ENCODE results near the gene KCNJ15. TPM values are rescaled to one million over a fixed set of nuclear protein-coding genes. Genes with fewer than 3 reads are reported as not detected.

Gene KCNJ15
- total and polyA plus RNA-seq, 2 experiments from 2014 or later, result not detected

DNA sequence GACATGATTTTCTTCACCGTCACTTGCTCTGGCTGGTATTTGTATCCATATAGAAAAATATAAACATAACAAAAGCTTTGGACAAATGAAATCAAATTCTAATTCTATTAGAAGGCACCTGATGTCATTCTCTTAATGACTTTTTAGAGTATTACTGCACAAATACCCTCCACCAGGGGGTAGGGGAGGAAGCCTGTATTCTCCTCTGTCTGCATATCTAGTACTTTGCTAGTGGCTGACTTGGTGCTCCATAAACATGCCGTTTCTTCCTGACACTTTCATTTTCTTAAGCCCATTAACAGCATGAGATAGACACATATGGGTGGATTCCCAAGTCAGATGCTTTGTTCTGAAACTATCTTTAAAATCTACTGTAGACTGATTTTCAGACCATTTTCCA is 20.6 kb upstream of the KCNJ15 start:
- DNase-seq (ENCODE audit: low spot score) (peak; percentile 4), ATAC-seq (no peak)
- peaks cover 11% of the 10 kb centered on the region; the same call in 2 of the 3 replicates for H3K9me3 Mint-ChIP-seq
- H2AFZ ChIP-seq, result no peak overlapping the region
- no peaks in the 10 kb centered on the region for H3K4me1 ChIP-seq (ENCODE audit: insufficient read depth)
- H3K4me2 ChIP-seq, result no peak overlapping the region
- H3K36me3 ChIP-seq (ENCODE audit: insufficient read depth), result peaks cover 5% of the 10 kb centered on the region
- H3K4me3 Mint-ChIP-seq, result no peak overlapping the region
- H3K27ac Mint-ChIP-seq, result no peak overlapping the region
- no peak overlapping the region for H3K4me3 ChIP-seq
- H3K27me3 ChIP-seq (ENCODE audit: insufficient read depth), result no peaks in the 10 kb centered on the region
- peaks cover 8% of the 10 kb centered on the region; the same call in 2 of the 3 replicates for H3K36me3 Mint-ChIP-seq (ENCODE audit: low read depth)
- H4K20me1 ChIP-seq (replicated peaks; ENCODE audit: insufficient read depth), result no peaks in the 10 kb centered on the region
- no peaks in the 10 kb centered on the region for H3K79me2 ChIP-seq (replicated peaks; ENCODE audit: insufficient read depth)
- no peak for TF ChIP-seq CREB1 (CRISPR knock-in tag; IDR thresholded peaks at IDR 0.05; ENCODE audit: low read depth)
- TF ChIP-seq, protein P1, sequence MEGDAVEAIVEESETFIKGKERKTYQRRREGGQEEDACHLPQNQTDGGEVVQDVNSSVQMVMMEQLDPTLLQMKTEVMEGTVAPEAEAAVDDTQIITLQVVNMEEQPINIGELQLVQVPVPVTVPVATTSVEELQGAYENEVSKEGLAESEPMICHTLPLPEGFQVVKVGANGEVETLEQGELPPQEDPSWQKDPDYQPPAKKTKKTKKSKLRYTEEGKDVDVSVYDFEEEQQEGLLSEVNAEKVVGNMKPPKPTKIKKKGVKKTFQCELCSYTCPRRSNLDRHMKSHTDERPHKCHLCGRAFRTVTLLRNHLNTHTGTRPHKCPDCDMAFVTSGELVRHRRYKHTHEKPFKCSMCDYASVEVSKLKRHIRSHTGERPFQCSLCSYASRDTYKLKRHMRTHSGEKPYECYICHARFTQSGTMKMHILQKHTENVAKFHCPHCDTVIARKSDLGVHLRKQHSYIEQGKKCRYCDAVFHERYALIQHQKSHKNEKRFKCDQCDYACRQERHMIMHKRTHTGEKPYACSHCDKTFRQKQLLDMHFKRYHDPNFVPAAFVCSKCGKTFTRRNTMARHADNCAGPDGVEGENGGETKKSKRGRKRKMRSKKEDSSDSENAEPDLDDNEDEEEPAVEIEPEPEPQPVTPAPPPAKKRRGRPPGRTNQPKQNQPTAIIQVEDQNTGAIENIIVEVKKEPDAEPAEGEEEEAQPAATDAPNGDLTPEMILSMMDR (conservative IDR thresholded peaks at IDR 0.05; ENCODE audit: low read depth in 2 of 2), result peak in 1 of 2 experiments; percentile 27; a peak in 1 of 4 replicates
- peaks cover 2% of the 10 kb centered on the region for H3K27me3 Mint-ChIP-seq (ENCODE audit: insufficient read depth, low read depth, poor library complexity)
- no peaks in the 10 kb centered on the region for H3F3A ChIP-seq (replicated peaks; ENCODE audit: low read depth)
- no peak overlapping the region for H3K27ac ChIP-seq (ENCODE audit: low read depth)
- peaks cover 2% of the 10 kb centered on the region; the same call in 1 of the 2 replicates for H3K9me2 ChIP-seq (ENCODE audit: insufficient read depth)
- H3K4me1 Mint-ChIP-seq, result no peaks in the 10 kb centered on the region

DNA sequence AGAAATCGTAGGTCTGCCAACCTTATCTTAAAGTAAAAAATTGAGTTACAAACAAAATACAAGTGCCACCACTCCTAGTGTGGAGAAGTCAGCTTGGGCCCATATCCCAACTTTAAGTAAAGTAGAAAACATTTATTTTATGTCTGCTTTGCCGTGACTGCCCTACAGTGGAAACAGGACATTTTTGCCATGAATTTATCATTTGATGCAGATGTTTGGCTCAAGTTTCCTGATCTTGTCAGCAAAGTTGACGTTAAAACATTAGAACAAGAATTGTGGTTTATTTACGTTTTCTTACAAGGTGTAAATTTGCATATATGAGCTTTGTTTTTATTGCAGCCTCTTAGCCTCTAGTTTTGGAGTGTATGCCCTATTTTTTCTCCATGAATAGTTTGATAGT is 17.1 kb upstream of the KCNJ15 start:
- Mint-ChIP-seq H3K4me3 (no peak overlapping the region), H3K9me3 (no peaks in the 10 kb centered on the region; the same call in 2 of the 3 replicates), H3K27me3 (ENCODE audit: insufficient read depth, low read depth, poor library complexity) (no peaks in the 10 kb centered on the region), H3K36me3 (ENCODE audit: low read depth) (no peaks in the 10 kb centered on the region), H3K27ac (no peak overlapping the region), H3K4me1 (no peaks in the 10 kb centered on the region)
- H3K9me2 ChIP-seq (ENCODE audit: insufficient read depth), result no peaks in the 10 kb centered on the region
- H4K20me1 ChIP-seq (replicated peaks; ENCODE audit: insufficient read depth), result no peaks in the 10 kb centered on the region
- TF ChIP-seq, protein P2, sequence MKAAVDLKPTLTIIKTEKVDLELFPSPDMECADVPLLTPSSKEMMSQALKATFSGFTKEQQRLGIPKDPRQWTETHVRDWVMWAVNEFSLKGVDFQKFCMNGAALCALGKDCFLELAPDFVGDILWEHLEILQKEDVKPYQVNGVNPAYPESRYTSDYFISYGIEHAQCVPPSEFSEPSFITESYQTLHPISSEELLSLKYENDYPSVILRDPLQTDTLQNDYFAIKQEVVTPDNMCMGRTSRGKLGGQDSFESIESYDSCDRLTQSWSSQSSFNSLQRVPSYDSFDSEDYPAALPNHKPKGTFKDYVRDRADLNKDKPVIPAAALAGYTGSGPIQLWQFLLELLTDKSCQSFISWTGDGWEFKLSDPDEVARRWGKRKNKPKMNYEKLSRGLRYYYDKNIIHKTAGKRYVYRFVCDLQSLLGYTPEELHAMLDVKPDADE (IDR thresholded peaks at IDR 0.05), result no peak
- no peak for TF ChIP-seq EZH2 (IDR thresholded peaks at IDR 0.05; ENCODE audit: low read depth, unreplicated experiment)
- no peaks in the 10 kb centered on the region for H3F3A ChIP-seq (replicated peaks; ENCODE audit: low read depth)
- no peak overlapping the region for H2AFZ ChIP-seq
- no peaks in the 10 kb centered on the region for H3K79me2 ChIP-seq (replicated peaks; ENCODE audit: insufficient read depth)
- H3K4me3 ChIP-seq, result no peak overlapping the region
- no peaks in the 10 kb centered on the region for H3K27me3 ChIP-seq (ENCODE audit: insufficient read depth)
- DNase-seq (ENCODE audit: low spot score), result no peak
- H3K4me2 ChIP-seq, result no peak overlapping the region
- H3K36me3 ChIP-seq (ENCODE audit: insufficient read depth), result no peaks in the 10 kb centered on the region
- ATAC-seq, result no peak
- no peak overlapping the region for H3K27ac ChIP-seq (ENCODE audit: low read depth)
- no peaks in the 10 kb centered on the region for H3K4me1 ChIP-seq (ENCODE audit: insufficient read depth)

DNA sequence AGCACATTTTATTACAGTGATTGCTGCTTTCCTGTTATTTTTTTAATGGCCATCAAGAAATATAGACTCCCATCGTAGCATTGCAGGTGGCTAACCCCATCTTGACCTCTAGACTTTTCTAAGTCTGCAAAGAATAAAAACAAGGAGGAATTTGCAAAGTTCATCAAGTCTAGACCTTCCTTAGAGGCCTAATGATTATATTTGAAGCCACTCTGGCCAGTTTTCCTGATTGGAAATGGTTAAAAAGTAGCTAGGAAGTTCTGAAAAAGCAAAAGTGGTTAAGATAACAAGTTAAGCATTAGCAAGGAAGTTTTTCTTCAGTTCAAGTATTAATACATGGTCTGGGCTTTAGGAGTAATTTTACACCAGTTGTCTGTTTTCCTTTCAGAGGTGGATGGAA is 16.7 kb upstream of the KCNJ15 start:
- Histone ChIP-seq H2AFZ (no peak overlapping the region), H3K4me3 (no peak overlapping the region), H3F3A (replicated peaks; ENCODE audit: low read depth) (no peaks in the 10 kb centered on the region), H3K79me2 (replicated peaks; ENCODE audit: insufficient read depth) (no peaks in the 10 kb centered on the region), H3K4me1 (ENCODE audit: insufficient read depth) (no peaks in the 10 kb centered on the region), H3K4me2 (no peak overlapping the region), H3K27ac (ENCODE audit: low read depth) (no peak overlapping the region), H3K36me3 (ENCODE audit: insufficient read depth) (no peaks in the 10 kb centered on the region), H4K20me1 (replicated peaks; ENCODE audit: insufficient read depth) (no peaks in the 10 kb centered on the region), H3K27me3 (ENCODE audit: insufficient read depth) (no peaks in the 10 kb centered on the region), H3K9me2 (ENCODE audit: insufficient read depth) (peaks cover 3% of the 10 kb centered on the region; the same call in 1 of the 2 replicates)
- no peaks in the 10 kb centered on the region for H3K4me1 Mint-ChIP-seq
- no peaks in the 10 kb centered on the region for H3K27me3 Mint-ChIP-seq (ENCODE audit: insufficient read depth, low read depth, poor library complexity)
- no peaks in the 10 kb centered on the region; the same call in 2 of the 3 replicates for H3K9me3 Mint-ChIP-seq
- no peak overlapping the region for H3K27ac Mint-ChIP-seq
- DNase-seq (ENCODE audit: low spot score), result no peak
- H3K4me3 Mint-ChIP-seq, result no peak overlapping the region
- H3K36me3 Mint-ChIP-seq (ENCODE audit: low read depth), result no peaks in the 10 kb centered on the region
- ATAC-seq, result no peak
- TF ChIP-seq, protein P3, sequence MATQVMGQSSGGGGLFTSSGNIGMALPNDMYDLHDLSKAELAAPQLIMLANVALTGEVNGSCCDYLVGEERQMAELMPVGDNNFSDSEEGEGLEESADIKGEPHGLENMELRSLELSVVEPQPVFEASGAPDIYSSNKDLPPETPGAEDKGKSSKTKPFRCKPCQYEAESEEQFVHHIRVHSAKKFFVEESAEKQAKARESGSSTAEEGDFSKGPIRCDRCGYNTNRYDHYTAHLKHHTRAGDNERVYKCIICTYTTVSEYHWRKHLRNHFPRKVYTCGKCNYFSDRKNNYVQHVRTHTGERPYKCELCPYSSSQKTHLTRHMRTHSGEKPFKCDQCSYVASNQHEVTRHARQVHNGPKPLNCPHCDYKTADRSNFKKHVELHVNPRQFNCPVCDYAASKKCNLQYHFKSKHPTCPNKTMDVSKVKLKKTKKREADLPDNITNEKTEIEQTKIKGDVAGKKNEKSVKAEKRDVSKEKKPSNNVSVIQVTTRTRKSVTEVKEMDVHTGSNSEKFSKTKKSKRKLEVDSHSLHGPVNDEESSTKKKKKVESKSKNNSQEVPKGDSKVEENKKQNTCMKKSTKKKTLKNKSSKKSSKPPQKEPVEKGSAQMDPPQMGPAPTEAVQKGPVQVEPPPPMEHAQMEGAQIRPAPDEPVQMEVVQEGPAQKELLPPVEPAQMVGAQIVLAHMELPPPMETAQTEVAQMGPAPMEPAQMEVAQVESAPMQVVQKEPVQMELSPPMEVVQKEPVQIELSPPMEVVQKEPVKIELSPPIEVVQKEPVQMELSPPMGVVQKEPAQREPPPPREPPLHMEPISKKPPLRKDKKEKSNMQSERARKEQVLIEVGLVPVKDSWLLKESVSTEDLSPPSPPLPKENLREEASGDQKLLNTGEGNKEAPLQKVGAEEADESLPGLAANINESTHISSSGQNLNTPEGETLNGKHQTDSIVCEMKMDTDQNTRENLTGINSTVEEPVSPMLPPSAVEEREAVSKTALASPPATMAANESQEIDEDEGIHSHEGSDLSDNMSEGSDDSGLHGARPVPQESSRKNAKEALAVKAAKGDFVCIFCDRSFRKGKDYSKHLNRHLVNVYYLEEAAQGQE (IDR thresholded peaks at IDR 0.05; ENCODE audit: unreplicated experiment), result no peak

Data from GM23338 (cell line).